GM12878 (cell line): ENCODE results near the gene BHLHE23. TPM values are rescaled to one million over a fixed set of nuclear protein-coding genes. Genes with fewer than 3 reads are reported as not detected.

Experiments
- ATAC-seq: fragments of 200-7000 bp; cut with Tn5 transposase; 3 replicates; pipeline ENCODE4 v1.9.1; 2020; ENCODE audit warnings: mild to moderate bottlenecking, moderate library complexity
- BruUV-seq: library from RNA; stranded (reverse); fragments of 400-500 nt; replicated peaks from 2 replicates; lab custom pipeline; 2021; lab: Mats Ljungman, UMichigan
- CTCF ChIA-PET: fragments of 300-600 bp; sonication (Branson Sonifier 250); formaldehyde crosslinking; extraction: SDS; loops from one replicate; lab custom pipeline; 2021; ENCODE audit warnings: inconsistent platforms; lab: Yijun Ruan, JAX
- POLR2A ChIA-PET: fragments of 350-600 bp; formaldehyde crosslinking; extraction: SDS; loops from one replicate; lab custom pipeline; 2021; ENCODE audit warnings: inconsistent platforms; lab: Charles Lee
- RAD21 ChIA-PET: fragments of 300-600 bp; sonication (Branson Sonifier 250); formaldehyde crosslinking; loops from one replicate; lab custom pipeline; 2023; ENCODE audit warnings: antibody characterized with exemption; ENCODE audit not compliant: unreplicated experiment; lab: Charles Lee
- SMC1A ChIA-PET: fragments of 300-600 bp; sonication (Branson Sonifier 250); formaldehyde crosslinking; loops from one replicate; lab custom pipeline; 2023; ENCODE audit not compliant: unreplicated experiment, uncharacterized antibody; lab: Charles Lee
- DNase-seq: peaks from one replicate; pipeline ENCODE4 v3.0.0-alpha.2; 2011; ENCODE audit warnings: low read depth, low spot score
- FAIRE-seq: peaks from 3 replicates; lab custom pipeline; 2011; peaks lifted over from hg19 to GRCh38; lab: Jason Lieb, UNC
- H2AFZ ChIP-seq: 2 replicates; pipeline ENCODE4 v1.6.0; 2011; ENCODE audit warnings: low read depth, low read length, control low read depth; ENCODE audit not compliant: control insufficient read depth
- H3K27ac ChIP-seq: 2 replicates; pipeline ENCODE4 v1.5.1; 2011; ENCODE audit warnings: control low read depth; ENCODE audit not compliant: control insufficient read depth, insufficient read depth
- H3K27me3 ChIP-seq, 2 experiments: replicated peaks in 1 of 2; 2 replicates each; pipeline versions ENCODE4 v1.6.0 to v1.6.1; 2011; ENCODE audit warnings: low read length in 1 of 2; ENCODE audit not compliant: control insufficient read depth in 2 of 2, insufficient read depth in 2 of 2
- H3K36me3 ChIP-seq, 2 experiments: 2 replicates each; pipeline ENCODE4 v1.5.1; 2011; ENCODE audit warnings: low read length in 1 of 2; ENCODE audit not compliant: control insufficient read depth in 2 of 2, insufficient read depth in 2 of 2
- H3K4me1 ChIP-seq: 2 replicates; pipeline ENCODE4 v1.6.1; 2011; ENCODE audit warnings: mild to moderate bottlenecking, low read length, moderate library complexity, mixed read lengths; ENCODE audit not compliant: control insufficient read depth, insufficient read depth
- H3K4me2 ChIP-seq: 2 replicates; pipeline ENCODE4 v1.6.0; 2011; ENCODE audit warnings: control low read depth; ENCODE audit not compliant: control insufficient read depth, insufficient read depth
- H3K4me3 ChIP-seq: fragments of 200-600 bp; sonication (generic); 2 replicates; pipeline ENCODE4 v1.5.1; 2016
- H3K79me2 ChIP-seq: 2 replicates; pipeline ENCODE4 v1.6.0; 2011; ENCODE audit warnings: low read length; ENCODE audit not compliant: control insufficient read depth, insufficient read depth
- H3K9ac ChIP-seq: 2 replicates; pipeline ENCODE4 v1.8.0; 2011; ENCODE audit warnings: low read length, control low read depth, mixed read lengths; ENCODE audit not compliant: control insufficient read depth, insufficient read depth
- H3K9me3 ChIP-seq: replicated peaks from 3 replicates; pipeline ENCODE4 v1.5.1; 2011; ENCODE audit warnings: mild to moderate bottlenecking, low read length; ENCODE audit not compliant: control insufficient read depth, insufficient read depth
- H4K20me1 ChIP-seq: 2 replicates; pipeline ENCODE4 v1.6.0; 2011; ENCODE audit not compliant: control insufficient read depth, insufficient read depth
- HDAC2 ChIP-seq: fragments of 200-600 bp; sonication (generic); IDR thresholded peaks from 2 replicates; pipeline ENCODE4 v1.6.1; 2017
- HDAC6 ChIP-seq: fragments of 200-600 bp; sonication (generic); IDR thresholded peaks from one replicate; pipeline ENCODE4 v1.8.0; 2017; ENCODE audit warnings: antibody characterized with exemption; ENCODE audit not compliant: unreplicated experiment
- KAT2A ChIP-seq: conservative IDR thresholded peaks from 2 replicates; pipeline ENCODE4 v1.6.1; 2011; ENCODE audit warnings: low read depth, low read length; ENCODE audit not compliant: control insufficient read depth
- KLF5 ChIP-seq: fragments of 450-650 bp; IDR thresholded peaks from 2 replicates; pipeline ENCODE4 v1.6.1; 2014; ENCODE audit warnings: mild to moderate bottlenecking; ENCODE audit not compliant: partially characterized antibody
- MTA3 ChIP-seq: IDR thresholded peaks from 2 replicates; pipeline ENCODE4 v1.6.1; 2012; ENCODE audit warnings: low read length, inconsistent platforms, borderline replicate concordance
- SIN3A ChIP-seq: IDR thresholded peaks from 2 replicates; pipeline ENCODE4 v1.6.1; 2012; ENCODE audit warnings: low read depth, low read length, improper control_type of control experiment
- SMC3 ChIP-seq: IDR thresholded peaks from 2 replicates; pipeline ENCODE4 v1.6.1; 2011; ENCODE audit warnings: low read length, improper control_type of control experiment, borderline replicate concordance
- TAF1 ChIP-seq: IDR thresholded peaks from 2 replicates; pipeline ENCODE4 v1.6.1; 2011; ENCODE audit warnings: mild to moderate bottlenecking, low read depth, low read length, borderline replicate concordance
- ZNF622 ChIP-seq: fragments of 450-650 bp; IDR thresholded peaks from 2 replicates; pipeline ENCODE4 v1.6.1; 2017; ENCODE audit warnings: mild to moderate bottlenecking, inconsistent platforms
- WGBS: methylation state at CpG from one replicate; pipeline ENCODE4 v1.1.6; 2016; ENCODE audit warnings: low lambda C conversion rate; ENCODE audit not compliant: insufficient replicate concordance, insufficient coverage; ENCODE audit errors: missing lambda C conversion rate; 5-methylcytosine and 5-hydroxymethylcytosine counted together
- in situ Hi-C: fragments of 300-500 bp; cut with MboI; formaldehyde crosslinking; loops from 9 replicates; pipeline ENCODE4 v1.14.3; 2018; ENCODE audit warnings: mixed read lengths
- intact Hi-C: fragments of 100-400 bp; cut with micrococcal nuclease; formaldehyde crosslinking; loops from one replicate; pipeline ENCODE4 v1.14.2; 2022; ENCODE audit not compliant: unreplicated experiment
- polyA plus RNA-seq, 11 experiments: library from polyadenylated mRNA; depleted of rRNA in 4 of 11; unstranded in 6 of 11; stranded (reverse) in 5 of 11; fragments of >200 nt; fragmentation: Nextera tagmentation in 4 of 11; fragmentation: Illumina TruSeq in 1 of 11; extraction: Ambion mirVana in 4 of 11; extraction: Trizol in 1 of 11; gene quantifications; 1 replicate in 1 of 11; 2 replicates in 10 of 11; pipeline versions ENCODE4 v1.2.1 to v1.2.3, GENCODE V29; 2011 to 2016; ENCODE audit warnings: inconsistent platforms in 2 of 11, missing spikeins in 2 of 11, low read depth in 1 of 11
- total RNA-seq, 4 experiments: library from RNA; depleted of rRNA in 3 of 4; stranded (reverse); fragments of >200 nt in 3 of 4; fragmentation: Illumina TruSeq in 1 of 4; extraction: Trizol in 1 of 4; gene quantifications; 2 replicates each; pipeline versions ENCODE4 v1.2.1 to v1.2.3, GENCODE V29; 2013 to 2021
- TF ChIP-seq, protein P1 (sequence below): fragments of 150-350 bp; IDR thresholded peaks from 2 replicates; pipeline ENCODE4 v1.6.1; 2016; ENCODE audit warnings: low read depth, low read length
- TF ChIP-seq, protein P2 (sequence below): fragments of 450-650 bp; IDR thresholded peaks from 2 replicates; pipeline ENCODE4 v1.6.1; 2018; ENCODE audit warnings: borderline replicate concordance, mild to moderate bottlenecking; ENCODE audit not compliant: partially characterized antibody
- TF ChIP-seq, protein P3 (sequence below): fragments of 450-650 bp; IDR thresholded peaks from 2 replicates; pipeline ENCODE4 v1.6.1; 2017; ENCODE audit warnings: mild to moderate bottlenecking, moderate library complexity

Gene BHLHE23
- total and polyA plus RNA-seq, 10 of the 15 experiments (the other 5 are each of a cell fraction or from before 2014, with no cell fraction given), result 0.28 to 0.33 TPM; not detected in 8

DNA sequence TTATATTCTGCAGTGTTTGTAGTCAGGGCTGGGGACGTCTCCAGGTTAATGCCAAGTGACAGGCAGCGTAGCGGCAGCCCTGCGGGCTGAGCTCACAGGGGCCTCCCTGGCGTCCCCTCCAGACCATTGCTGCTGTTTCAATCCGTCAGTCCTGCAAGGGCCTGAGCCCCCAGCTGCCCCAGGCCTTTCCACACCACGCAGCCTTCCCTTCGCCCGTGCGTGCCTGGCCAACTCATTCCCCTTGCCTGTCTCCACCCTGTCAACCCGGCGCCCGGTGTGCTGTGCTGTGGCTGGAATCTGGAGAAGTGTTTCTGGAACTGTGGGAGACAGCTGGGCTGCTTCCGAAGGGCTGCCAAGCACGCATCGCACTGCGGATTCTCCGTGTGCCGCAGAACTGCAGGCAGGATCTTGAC, 11.9 kb downstream of the BHLHE23 start:
- Histone ChIP-seq H3K9ac (no peak overlapping the region), H3K27me3 (no peaks in the 10 kb centered on the region; a peak in 4 of 4 replicates), H3K79me2 (no peaks in the 10 kb centered on the region), H3K9me3 (no peaks in the 10 kb centered on the region), H3K36me3 (no peaks in the 10 kb centered on the region)
- 72% methylated on average over 19 of the region's 19 CpGs for WGBS
- SMC1A ChIA-PET, result no interaction called here
- BruUV-seq, result no TSS peak
- DNase-seq (no peak), ATAC-seq (no peak)
- TF ChIP-seq KAT2A (no peak), HDAC2 (no peak), SMC3 (no peak), MTA3 (no peak), ZNF622 (no peak), TAF1 (no peak), SIN3A (no peak), HDAC6 (no peak), KLF5 (no peak)
- TF ChIP-seq, protein P1, sequence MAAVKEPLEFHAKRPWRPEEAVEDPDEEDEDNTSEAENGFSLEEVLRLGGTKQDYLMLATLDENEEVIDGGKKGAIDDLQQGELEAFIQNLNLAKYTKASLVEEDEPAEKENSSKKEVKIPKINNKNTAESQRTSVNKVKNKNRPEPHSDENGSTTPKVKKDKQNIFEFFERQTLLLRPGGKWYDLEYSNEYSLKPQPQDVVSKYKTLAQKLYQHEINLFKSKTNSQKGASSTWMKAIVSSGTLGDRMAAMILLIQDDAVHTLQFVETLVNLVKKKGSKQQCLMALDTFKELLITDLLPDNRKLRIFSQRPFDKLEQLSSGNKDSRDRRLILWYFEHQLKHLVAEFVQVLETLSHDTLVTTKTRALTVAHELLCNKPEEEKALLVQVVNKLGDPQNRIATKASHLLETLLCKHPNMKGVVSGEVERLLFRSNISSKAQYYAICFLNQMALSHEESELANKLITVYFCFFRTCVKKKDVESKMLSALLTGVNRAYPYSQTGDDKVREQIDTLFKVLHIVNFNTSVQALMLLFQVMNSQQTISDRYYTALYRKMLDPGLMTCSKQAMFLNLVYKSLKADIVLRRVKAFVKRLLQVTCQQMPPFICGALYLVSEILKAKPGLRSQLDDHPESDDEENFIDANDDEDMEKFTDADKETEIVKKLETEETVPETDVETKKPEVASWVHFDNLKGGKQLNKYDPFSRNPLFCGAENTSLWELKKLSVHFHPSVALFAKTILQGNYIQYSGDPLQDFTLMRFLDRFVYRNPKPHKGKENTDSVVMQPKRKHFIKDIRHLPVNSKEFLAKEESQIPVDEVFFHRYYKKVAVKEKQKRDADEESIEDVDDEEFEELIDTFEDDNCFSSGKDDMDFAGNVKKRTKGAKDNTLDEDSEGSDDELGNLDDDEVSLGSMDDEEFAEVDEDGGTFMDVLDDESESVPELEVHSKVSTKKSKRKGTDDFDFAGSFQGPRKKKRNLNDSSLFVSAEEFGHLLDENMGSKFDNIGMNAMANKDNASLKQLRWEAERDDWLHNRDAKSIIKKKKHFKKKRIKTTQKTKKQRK, result no peak
- TF ChIP-seq, protein P2, sequence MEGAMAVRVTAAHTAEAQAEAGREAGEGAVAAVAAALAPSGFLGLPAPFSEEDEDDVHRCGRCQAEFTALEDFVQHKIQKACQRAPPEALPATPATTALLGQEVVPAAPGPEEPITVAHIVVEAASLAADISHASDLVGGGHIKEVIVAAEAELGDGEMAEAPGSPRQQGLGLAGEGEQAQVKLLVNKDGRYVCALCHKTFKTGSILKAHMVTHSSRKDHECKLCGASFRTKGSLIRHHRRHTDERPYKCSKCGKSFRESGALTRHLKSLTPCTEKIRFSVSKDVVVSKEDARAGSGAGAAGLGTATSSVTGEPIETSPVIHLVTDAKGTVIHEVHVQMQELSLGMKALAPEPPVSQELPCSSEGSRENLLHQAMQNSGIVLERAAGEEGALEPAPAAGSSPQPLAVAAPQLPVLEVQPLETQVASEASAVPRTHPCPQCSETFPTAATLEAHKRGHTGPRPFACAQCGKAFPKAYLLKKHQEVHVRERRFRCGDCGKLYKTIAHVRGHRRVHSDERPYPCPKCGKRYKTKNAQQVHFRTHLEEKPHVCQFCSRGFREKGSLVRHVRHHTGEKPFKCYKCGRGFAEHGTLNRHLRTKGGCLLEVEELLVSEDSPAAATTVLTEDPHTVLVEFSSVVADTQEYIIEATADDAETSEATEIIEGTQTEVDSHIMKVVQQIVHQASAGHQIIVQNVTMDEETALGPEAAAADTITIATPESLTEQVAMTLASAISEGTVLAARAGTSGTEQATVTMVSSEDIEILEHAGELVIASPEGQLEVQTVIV, result no peak
- TF ChIP-seq, protein P3, sequence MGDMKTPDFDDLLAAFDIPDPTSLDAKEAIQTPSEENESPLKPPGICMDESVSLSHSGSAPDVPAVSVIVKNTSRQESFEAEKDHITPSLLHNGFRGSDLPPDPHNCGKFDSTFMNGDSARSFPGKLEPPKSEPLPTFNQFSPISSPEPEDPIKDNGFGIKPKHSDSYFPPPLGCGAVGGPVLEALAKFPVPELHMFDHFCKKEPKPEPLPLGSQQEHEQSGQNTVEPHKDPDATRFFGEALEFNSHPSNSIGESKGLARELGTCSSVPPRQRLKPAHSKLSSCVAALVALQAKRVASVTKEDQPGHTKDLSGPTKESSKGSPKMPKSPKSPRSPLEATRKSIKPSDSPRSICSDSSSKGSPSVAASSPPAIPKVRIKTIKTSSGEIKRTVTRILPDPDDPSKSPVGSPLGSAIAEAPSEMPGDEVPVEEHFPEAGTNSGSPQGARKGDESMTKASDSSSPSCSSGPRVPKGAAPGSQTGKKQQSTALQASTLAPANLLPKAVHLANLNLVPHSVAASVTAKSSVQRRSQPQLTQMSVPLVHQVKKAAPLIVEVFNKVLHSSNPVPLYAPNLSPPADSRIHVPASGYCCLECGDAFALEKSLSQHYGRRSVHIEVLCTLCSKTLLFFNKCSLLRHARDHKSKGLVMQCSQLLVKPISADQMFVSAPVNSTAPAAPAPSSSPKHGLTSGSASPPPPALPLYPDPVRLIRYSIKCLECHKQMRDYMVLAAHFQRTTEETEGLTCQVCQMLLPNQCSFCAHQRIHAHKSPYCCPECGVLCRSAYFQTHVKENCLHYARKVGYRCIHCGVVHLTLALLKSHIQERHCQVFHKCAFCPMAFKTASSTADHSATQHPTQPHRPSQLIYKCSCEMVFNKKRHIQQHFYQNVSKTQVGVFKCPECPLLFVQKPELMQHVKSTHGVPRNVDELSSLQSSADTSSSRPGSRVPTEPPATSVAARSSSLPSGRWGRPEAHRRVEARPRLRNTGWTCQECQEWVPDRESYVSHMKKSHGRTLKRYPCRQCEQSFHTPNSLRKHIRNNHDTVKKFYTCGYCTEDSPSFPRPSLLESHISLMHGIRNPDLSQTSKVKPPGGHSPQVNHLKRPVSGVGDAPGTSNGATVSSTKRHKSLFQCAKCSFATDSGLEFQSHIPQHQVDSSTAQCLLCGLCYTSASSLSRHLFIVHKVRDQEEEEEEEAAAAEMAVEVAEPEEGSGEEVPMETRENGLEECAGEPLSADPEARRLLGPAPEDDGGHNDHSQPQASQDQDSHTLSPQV, result no peak
- TF ChIP-seq, all 136 proteins: peak for 0
- H4K20me1 ChIP-seq, result no peaks in the 10 kb centered on the region; the same call in 1 of the 2 replicates
- in situ Hi-C loops, result no loop called here
- POLR2A ChIA-PET, result no interaction called here
- no peak overlapping the region for H3K4me2 ChIP-seq
- no peak overlapping the region for H2AFZ ChIP-seq
- no peaks in the 10 kb centered on the region for H3K4me1 ChIP-seq
- no peak overlapping the region for H3K27ac ChIP-seq
- H3K4me3 ChIP-seq, result no peak overlapping the region
- RAD21 ChIA-PET, result interaction anchor here (0.6 kb wide), 1 partner anchor 40 kb away, joined by 3 read pairs; no protein-coding TSS in a partner anchor
- no peak for FAIRE-seq
- CTCF ChIA-PET, result no interaction called here
- intact Hi-C loops, result no loop called here
